NOMO-1 treated with dmso at 0.1 percent for 144 hours (cell line): ENCODE data around the gene RIOK3.
"Not testable (repeated sequence)": the region's sequence is repeated elsewhere in the genome, so short reads cannot be mapped to it uniquely, and the experiment has no call there.

Source experiments
- DNase-seq: peaks from one replicate; lab custom pipeline; 2025; ENCODE audit not compliant: unreplicated experiment; lab: John Stamatoyannopoulos, UW

RIOK3 gene, protein sequence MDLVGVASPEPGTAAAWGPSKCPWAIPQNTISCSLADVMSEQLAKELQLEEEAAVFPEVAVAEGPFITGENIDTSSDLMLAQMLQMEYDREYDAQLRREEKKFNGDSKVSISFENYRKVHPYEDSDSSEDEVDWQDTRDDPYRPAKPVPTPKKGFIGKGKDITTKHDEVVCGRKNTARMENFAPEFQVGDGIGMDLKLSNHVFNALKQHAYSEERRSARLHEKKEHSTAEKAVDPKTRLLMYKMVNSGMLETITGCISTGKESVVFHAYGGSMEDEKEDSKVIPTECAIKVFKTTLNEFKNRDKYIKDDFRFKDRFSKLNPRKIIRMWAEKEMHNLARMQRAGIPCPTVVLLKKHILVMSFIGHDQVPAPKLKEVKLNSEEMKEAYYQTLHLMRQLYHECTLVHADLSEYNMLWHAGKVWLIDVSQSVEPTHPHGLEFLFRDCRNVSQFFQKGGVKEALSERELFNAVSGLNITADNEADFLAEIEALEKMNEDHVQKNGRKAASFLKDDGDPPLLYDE

DNA sequence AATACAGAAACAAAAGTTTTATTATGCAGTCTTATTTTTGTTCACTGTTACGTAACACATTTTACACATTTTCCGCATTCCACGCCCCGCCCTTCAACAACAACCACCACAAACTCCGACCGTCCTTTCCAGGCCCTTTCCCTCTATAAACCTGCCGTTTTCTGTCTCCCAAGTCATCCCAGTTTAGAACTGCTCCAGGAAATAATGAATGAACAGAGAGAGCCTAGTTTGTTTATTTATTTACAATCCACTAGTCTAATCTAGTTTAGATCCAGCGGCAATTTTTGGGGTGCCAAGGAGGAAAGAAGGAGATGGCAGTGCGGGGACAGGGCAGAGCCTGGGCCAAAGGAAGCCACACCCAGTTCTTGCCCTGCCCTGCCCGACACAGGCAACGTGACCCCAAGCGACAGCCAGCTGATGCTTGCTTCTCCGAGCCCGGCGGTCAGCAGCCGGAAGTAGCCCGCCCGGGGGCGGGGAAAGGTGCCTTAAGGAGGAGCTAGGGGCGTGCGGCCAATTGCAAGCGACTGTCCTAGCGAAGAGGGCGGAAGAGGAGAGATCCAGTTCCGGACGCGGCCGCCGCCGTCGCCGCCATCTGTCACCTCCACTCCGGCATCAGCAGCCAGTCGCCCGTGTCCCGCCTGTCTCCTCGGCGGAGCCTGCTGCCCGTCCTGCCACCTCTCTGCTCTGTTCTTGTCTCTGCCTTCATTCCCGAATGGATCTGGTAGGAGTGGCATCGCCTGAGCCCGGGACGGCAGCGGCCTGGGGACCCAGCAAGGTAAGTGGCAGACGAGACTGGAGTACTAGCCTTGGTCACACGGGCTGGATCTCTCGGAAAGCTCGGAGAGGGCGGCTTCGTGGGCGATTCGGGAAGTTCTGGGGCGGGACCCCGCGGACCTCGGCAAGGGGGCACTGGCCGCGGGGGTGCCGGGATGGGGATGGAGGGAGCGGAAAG, at the start of gene RIOK3:
Gene RIOK3 (plus strand): TSS at position 560 of the 952 bp plus-strand sequence. CDS start 153 bp downstream, at position 713.
- peak; percentile 99 for DNase-seq

DNA sequence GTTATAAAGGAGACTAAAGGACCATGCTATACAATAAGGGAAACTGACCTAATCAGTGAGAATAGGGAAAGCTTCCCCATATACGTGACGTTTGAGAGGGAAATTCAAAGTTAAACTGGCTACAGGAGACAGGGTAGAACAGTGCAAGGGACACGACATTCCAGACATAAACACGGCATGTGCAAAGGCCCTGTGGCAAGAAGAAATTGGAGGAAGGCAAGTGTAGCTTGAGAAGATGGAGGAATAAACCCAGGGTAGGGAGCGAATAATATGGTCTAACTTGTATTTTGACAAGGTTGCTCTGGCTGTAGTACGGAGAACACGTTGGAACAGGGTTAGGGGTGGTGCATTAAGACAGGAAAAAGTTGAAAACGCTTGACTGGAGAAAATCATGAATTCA, 49.8 kb upstream of the RIOK3 start:
- no peak for DNase-seq

DNA sequence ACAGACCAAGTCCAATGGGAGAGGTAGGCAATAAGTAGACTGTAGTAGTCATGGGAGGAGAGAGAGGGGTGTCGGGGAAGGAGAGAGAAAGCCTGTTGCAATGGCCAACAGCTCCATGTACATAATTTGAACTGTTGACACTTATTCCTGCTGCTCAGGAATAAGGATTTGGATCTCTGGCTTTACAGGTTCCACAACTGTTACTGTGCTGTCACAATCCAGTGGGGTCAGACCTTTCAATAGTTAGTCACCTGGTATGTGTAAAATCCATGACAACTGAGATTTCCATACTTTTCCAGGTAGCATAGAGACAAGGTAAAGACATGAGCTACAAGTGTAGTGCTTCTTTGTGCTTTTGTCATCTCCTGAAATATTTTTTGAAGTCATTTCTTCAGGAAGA, 47.5 kb upstream of the RIOK3 start:
- DNase-seq: no peak

DNA sequence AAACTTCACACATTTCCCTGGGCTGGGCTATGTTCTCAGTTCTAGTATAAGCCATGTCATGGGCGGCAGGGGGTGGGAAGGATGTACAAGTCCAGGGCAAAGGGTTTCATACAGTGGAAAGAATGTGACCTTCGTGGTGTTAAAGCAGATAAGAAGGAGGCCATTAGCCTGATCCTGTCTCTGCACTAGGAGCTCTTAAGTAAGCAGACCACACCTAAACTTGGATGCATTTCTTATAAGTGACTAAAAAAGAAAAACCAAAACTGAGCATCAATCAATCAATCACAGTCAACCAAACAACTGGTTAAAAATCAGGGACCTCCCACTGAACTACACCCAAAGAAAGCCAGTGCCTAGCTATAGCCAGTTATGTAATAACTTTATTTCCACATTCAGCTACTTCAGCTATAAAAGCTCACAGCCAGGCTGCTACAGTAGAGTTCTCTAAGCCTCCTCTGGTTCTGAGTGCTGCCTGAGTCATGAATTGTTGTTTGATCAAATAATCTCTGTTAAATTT, 46.8 kb upstream of the RIOK3 start:
- no peak for DNase-seq

DNA sequence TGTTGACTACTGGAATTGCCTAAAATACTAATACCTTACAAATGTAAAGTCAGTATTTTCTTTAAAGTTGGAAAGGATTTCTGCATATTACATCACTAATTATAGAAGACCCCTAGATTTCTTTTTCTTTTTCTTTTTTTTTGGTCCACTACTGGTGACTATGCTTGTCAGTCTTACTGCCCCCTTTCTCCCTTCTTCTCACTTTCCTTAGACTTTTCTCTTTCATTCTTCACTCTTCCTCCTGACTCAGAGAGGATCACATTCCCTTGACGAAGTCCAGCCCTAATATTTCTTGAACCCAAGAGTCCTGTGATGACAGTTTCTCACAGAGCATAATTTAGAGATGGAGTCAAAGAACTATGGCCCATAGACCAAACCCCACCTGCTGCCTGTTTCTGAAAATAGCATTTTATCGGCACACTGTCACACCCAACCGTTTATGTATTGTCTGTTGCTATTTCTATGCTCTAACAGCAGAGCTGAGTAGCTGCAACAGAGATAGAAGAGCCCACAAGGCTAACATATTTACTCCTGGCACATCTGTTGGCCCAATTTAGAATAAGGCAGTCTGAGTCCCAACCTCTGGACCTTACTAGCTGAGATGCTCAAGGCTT, 40.6 kb upstream of the RIOK3 start:
- no peak for DNase-seq

DNA sequence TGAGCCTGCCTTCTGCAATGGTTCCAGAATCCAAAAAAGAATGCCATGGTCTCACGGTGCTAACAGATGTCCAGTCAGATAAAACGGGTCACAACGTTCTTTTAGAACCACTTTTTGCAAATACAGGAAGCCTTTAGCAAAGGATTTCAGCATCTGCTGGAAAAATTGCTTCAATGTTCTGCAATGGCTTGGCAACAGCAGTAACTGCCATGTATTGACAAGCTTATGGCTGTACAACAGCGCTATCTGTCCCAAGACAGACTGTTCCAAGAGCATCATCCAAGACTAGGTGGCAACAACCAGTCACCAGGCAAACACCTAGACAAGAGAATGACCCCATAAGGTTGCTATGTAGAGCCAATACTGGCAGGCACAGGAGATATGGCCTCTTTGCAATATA, 37.6 kb upstream of the RIOK3 start:
- no peak for DNase-seq

DNA sequence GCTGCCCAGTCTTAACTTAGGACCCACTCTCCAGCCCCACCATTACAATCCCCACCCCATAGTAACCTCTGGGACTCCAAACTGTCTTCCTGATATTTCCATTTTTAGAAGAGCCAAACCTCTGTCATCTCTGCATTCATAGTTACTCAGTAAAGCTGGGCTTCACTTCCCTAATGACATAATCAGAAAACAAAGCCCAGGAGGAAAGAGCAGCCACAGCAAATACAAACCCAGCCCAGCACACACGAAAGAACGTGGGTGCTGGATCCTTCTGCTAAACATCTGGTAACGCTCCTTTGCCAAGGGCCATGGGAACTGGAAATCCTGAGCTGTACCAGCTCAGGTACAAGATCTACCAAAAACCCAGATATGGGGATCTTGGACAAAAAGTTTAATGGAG, 36.8 kb upstream of the RIOK3 start:
- DNase-seq: no peak

DNA sequence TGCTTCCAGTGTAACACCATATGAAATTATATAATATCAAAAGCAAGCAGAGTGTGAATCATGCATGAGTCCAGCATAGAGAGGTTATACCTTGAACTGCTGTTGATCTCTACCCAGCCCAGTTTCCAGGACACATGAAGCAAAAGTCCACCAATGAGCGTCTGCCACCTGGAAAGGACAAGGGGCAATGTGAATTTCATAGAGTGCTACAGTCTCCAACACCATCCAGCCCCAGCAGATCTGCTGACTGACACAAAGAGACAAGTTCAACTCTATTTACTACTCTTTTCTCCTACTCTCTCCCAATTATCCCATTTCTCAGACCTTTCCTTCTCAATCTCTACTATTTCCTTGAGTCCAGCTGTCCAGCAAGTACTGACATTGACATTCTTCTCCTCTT, 31.8 kb upstream of the RIOK3 start:
- DNase-seq: no peak

DNA sequence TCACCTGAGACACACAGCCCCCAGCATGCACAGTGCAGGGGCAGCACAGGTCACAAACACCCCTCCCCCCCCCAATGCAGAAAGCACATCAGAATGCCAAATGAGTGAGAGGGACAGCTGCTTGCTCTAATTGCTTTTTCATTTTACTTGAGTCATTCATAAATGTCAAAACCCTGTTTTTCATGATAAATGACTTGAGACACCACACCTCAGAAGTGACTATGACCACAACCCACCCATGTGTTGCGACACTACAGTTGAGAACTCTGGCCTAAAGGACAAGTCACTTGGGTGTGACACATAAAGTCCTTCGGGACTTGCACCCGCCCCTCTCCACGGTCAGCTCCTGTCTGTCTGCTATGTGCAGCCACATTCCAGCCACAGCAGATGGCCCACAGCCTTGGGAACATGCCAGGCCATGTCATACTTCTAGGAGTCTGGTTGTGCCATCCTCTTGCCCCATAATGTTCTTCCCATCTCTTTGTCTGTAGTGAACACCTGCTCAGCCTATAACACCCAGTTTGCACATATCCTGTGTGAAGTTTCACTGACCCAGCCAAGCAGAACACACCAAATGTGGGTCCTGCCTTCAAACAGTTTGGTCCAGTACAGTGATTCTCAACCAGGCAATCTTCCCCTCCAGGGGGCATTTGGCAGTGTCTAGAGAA, 30.2 kb upstream of the RIOK3 start:
- DNase-seq: peak; percentile 88

DNA sequence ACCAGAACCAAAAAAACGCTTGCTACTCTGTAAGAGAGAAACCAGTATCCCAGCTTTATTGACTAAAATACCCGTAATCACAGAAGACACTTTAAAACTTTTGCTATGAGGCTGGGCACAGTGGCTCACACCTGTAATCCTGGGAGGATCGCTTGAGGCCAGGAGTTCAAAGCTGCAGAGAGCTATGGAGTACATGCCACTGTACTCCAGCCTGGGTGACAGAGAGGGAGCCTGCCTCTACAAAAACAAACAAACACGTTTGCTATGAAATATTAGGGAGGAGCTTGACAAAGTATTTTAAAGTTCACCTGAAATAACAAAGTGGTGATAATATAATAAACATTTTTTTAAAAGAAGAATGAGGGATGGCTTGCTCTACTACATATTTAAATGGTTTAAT, 28.5 kb upstream of the RIOK3 start:
- no peak for DNase-seq

DNA sequence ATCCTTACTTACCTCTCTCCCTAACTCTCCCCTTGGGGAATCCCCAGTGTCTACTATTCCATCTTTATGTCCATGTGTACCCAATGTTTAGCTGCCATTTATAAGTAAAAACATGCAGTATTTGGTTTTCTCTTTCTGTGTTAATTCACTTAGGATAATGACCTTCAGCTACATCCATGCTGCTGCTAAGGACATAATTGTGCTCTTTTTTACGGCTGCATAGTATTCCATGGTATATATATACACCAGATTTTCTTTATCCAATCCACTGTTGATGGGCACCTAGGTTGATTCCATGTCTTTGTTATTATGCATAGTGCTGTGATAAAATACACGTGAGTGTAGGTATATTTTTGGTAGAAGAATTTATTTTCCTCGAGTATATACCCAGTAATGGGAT, 24.3 kb upstream of the RIOK3 start:
- DNase-seq: no peak

DNA sequence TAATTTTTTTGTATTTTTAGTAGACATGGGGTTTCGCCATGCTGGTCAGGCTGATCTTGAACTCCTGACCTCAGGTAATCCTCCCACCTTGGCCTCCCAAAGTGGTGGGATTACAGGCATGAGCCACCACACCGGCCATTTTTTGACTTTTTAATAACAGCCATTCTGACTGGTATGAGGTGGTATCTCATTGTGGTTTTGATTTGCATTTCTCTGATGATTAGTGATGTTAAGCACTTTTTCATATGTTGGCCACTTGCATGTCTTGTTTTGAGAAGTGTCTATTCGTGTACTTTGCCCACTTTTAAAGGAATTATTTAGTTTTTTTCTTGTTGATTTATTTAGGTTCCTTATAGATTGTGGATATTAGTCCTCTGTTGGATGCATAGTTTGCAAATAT, 23.5 kb upstream of the RIOK3 start:
- not testable (repeated sequence) for DNase-seq

DNA sequence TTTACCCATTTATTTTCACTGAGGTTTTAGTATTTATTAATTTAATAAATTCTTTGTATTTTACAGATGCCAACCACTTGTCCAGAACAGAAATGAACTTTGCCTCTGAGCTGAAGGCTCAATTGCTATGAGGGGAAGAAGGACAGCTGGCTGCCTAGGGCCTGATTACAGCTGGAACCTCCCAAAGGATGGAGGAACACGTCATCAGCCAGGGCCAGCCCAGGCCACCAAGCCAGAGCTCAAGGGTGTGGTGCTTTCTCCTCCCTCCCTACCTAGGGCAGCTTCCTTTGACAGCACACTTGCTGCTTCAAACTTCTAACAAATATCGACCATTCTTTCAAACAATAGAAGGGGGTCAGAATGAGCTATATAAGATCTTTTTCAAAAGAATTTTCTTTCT, 19.7 kb upstream of the RIOK3 start:
- DNase-seq: no peak

DNA sequence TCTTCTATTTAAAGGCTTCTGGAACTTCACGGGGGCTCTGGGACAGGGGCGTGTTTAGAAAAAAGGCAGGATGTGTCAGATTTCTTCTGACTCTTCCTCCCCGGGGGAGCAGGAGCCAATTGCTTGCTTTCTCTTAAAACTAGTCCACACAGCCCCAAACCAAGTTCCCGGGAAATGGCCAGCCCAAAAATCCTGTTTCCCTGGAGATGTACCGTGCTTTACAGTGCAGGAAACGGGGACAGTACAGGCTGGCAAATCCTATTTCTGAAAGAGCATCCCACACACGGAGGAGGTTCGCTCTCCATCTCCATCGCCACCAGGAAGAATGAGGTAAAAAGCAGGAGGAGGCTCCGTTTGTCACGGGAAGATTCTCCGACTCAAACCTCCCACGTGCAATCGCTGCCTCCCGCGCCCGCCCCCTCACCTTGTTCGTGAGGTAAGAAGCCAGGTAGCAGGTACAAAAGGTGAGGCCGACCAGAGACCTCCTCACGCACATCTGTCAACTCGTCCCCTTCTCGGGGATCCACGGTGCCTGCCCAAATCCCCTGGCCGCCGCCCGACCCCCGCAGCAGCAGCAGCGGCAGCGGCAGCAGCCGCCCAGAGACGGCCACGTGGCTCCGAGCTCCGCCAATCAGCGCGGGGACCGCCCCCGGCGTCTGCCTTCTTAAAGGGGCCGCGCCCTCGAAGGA, 15.6 kb upstream of the RIOK3 start:
- DNase-seq: peak; percentile 14

DNA sequence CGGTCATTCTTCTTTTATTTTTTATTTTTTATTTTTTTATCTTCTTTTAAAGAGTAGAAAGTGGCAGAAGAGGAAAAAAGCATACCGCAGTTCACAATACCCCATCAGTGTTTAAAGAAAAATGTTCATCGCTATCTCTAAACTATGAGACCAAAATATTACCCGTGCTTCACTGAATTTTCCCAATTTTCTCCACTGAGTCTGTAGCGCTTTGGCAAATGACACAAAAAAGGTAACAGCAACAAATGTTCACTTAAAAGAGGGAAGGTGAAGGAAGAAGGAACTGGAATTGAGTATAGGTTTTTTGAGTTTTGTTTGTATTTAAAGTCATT, 15.1 kb upstream of the RIOK3 start:
- DNase-seq: no peak

DNA sequence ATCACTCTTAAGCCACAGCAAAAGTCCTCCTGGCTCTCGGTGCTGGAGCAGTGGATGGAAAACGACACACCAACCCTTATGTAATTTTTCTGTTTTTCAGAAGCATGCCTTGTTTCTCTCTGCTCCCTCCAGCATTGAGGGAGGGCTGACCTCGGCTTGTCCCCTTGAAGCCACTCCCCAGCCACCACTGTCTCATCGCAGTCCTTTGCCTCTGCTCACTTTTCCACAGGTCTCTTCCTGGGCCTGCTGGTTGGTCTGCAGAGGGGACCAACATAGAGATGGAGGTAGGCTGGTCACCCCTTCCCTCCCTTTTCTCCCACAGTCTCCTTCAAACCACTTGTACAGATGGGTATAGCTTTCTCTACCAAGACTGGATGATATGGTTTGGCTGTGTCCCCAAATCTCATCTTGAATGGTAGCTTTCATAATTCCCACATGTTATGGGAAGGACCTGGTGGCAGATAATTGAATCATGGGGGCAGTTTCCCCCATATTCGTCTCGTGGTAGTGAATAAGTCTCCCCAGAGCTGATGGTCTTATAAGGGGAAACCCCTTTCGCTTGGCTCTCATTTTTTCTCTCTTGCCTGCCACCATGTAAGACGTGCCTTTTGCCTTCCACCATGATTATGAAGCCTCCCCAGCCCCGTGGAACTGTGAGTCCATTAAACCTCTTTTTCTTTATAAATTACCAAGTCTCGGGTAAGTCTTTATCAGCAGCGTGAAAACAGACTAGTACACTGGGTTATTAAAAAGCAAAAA, 14.3 kb upstream of the RIOK3 start:
- no peak for DNase-seq

DNA sequence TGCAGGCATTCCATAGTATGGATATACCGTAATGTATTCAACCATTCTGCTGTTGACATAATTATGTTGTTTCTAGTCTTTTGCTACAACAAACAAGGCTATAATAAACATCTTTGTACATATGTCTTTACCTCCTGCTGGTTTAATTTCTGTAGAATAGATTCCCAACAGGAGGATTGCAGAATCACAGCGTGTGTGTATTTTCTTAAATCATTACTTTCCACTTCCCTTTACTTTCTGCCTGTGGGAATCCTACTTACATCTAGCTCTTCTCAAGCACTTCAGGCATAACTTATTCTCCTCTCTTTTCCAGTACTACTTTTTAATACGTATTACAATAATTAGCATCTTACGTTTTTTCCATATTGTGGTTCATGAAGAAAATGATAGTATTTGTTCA, 13.0 kb upstream of the RIOK3 start:
- DNase-seq: no peak

DNA sequence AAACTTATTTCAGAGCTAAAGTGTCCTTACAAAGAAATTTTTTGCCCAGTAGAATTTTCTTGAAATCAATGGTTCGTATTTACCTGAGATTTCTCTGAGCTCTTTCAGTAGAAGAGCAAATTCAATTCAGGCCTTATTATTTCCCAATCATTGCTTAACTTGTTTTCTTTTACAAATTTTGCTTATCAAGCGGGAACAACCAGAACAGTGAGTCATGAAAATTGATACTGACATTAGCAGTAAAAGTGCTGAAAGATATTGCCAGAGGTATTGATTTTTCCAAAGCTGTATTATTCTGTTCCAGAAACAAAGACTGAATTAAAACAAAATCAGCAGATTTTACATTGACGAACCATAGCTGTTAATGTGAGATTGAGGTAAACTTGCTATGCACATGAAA, 10.1 kb upstream of the RIOK3 start:
- DNase-seq: no peak

DNA sequence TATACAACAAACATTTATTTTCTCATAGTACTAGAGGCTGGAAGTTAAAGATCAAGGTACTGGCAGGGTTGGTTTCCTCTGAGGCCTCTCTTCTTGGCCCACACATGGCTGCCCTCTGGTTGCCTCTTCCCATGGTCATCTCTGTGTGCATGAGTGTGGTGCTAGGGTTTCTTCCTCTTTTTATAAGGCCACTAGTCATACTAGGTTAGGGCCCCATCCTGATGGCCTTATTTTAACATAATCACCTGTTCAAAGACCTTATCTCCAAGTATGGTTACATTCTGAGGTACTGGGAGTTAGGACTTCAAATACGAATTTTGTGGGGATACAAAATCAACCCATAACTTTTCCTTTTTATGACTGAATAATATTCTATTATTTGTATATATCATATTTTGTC, 4.8 kb upstream of the RIOK3 start:
- no peak for DNase-seq

DNA sequence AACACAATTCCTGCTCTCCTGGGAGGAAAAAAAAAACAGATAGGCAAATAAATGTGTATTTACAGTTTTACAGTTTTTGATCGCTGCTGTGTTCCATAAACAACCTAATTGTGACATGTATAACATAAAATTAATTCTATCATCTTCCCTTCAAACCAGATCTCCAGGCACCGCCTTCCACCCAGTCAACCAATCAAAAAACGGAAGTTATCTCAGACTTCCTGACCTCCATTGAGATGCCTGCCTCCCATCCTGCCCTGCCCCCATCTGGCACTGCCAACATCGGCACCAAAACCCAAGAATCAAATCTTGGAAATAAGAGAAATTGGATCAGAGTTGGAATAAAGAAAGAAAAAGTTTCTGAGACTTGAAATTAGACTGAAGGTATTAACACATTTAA, 3.1 kb upstream of the RIOK3 start:
- DNase-seq: no peak
